HCT116 (cell line): ENCODE data around the gene HLCS. TPM values are rescaled to one million over a fixed set of nuclear protein-coding genes. Genes with fewer than 3 reads are reported as not detected.
A peak's percentile ranks its signal among the peaks of the same experiment; 100 is the strongest.

Source experiments
- ATAC-seq: fragments of 200-7000 bp; cut with Tn5 transposase; 2 replicates; pipeline ENCODE4 v1.9.1; 2020; ENCODE audit warnings: mild to moderate bottlenecking, moderate library complexity
- BruUV-seq: library from RNA; stranded (reverse); fragments of 400-500 nt; replicated peaks from 2 replicates; lab custom pipeline; 2021; lab: Mats Ljungman, UMichigan
- CTCF ChIA-PET: fragments of 300-600 bp; sonication (Branson Sonifier 250); formaldehyde crosslinking; loops from one replicate; lab custom pipeline; 2021; ENCODE audit warnings: antibody characterized with exemption; lab: Charles Lee
- POLR2A ChIA-PET: fragments of 300-600, 350-600 bp; sonication (Branson Sonifier 250); formaldehyde crosslinking; loops from one replicate; lab custom pipeline; 2021; ENCODE audit warnings: antibody characterized with exemption; lab: Charles Lee
- RAD21 ChIA-PET, 2 experiments: fragments of 300-600 bp; sonication (Branson Sonifier 250); formaldehyde crosslinking; loops; one replicate each; lab custom pipeline; 2023; ENCODE audit warnings: low total read pairs in 2 of 2; ENCODE audit not compliant: uncharacterized antibody in 2 of 2, unreplicated experiment in 2 of 2, low non-redundant PET in 1 of 2; lab: Charles Lee
- DNase-seq: peaks from one replicate; pipeline ENCODE4 v3.0.0-alpha.2; 2010; ENCODE audit warnings: low read depth, low spot score
- H2AFZ ChIP-seq: fragments of 200-600 bp; shearing (Covaris generic), sonication (generic); 2 replicates; pipeline ENCODE4 v1.6.1; 2017; ENCODE audit warnings: low read depth, mixed run types, mixed read lengths, antibody characterized with exemption, low read length; ENCODE audit not compliant: poor library complexity, severe bottlenecking
- H3K27ac ChIP-seq: 2 replicates; pipeline ENCODE4 v1.5.1; 2012; ENCODE audit warnings: low read depth, low read length
- H3K27me3 ChIP-seq: fragments of 200-600 bp; sonication (generic); 2 replicates; pipeline ENCODE4 v1.6.1; 2016; ENCODE audit warnings: mixed run types, low read length, mixed read lengths; ENCODE audit not compliant: insufficient read depth
- H3K36me3 ChIP-seq, 2 experiments: fragments of 200-500 bp in 1 of 2; fragments of 200-600 bp in 1 of 2; sonication (Bioruptor generic) in 1 of 2; sonication (generic) in 1 of 2; 2 replicates each; pipeline versions ENCODE4 v1.5.1 to v1.6.1; 2014 to 2016; ENCODE audit warnings: low read length in 2 of 2, inconsistent platforms in 1 of 2, mixed read lengths in 1 of 2, mixed run types in 1 of 2; ENCODE audit not compliant: insufficient read depth in 2 of 2, control insufficient read depth in 1 of 2
- H3K4me1 ChIP-seq, 2 experiments: fragments of 200-600 bp in 1 of 2; sonication (generic) in 1 of 2; 2 replicates each; pipeline versions ENCODE4 v1.5.1 to v1.6.1; 2012 to 2017; ENCODE audit warnings: low read length in 2 of 2, inconsistent platforms in 1 of 2, mild to moderate bottlenecking in 1 of 2, mixed read lengths in 1 of 2, mixed run types in 1 of 2, moderate library complexity in 1 of 2; ENCODE audit not compliant: insufficient read depth in 2 of 2, control insufficient read depth in 1 of 2
- H3K4me2 ChIP-seq: fragments of 200-600 bp; sonication (generic); 2 replicates; pipeline ENCODE4 v1.6.1; 2017; ENCODE audit warnings: mixed run types, low read length, mixed read lengths
- H3K4me3 ChIP-seq, 2 experiments: fragments of 200-600 bp in 1 of 2; sonication (generic) in 1 of 2; replicated peaks in 1 of 2; 2 replicates each; pipeline ENCODE4 v1.5.1; 2011 to 2016; ENCODE audit warnings: low read length in 2 of 2, control low read depth in 1 of 2, low read depth in 1 of 2, mild to moderate bottlenecking in 1 of 2, mixed read lengths in 1 of 2, mixed run types in 1 of 2
- H3K79me2 ChIP-seq: fragments of 200-600 bp; sonication (generic); 2 replicates; pipeline ENCODE4 v1.6.1; 2017; ENCODE audit warnings: mild to moderate bottlenecking, mixed run types, low read length, moderate library complexity, mixed read lengths; ENCODE audit not compliant: insufficient read depth
- H3K9ac ChIP-seq: fragments of 200-600 bp; sonication (generic); 2 replicates; pipeline ENCODE4 v1.6.1; 2016; ENCODE audit warnings: low read length, mixed read lengths
- H3K9me2 ChIP-seq: fragments of 200-600 bp; sonication (generic), shearing (Covaris generic); 2 replicates; pipeline ENCODE4 v1.6.1; 2017; ENCODE audit warnings: mixed run types, mild to moderate bottlenecking, moderate library complexity; ENCODE audit not compliant: insufficient read depth
- H3K9me3 ChIP-seq, 2 experiments: fragments of 200-500 bp in 1 of 2; fragments of 200-600 bp in 1 of 2; sonication (Bioruptor generic) in 1 of 2; sonication (generic) in 1 of 2; 2 replicates each; pipeline ENCODE4 v1.6.1; 2014 to 2017; ENCODE audit warnings: low read length in 2 of 2, mixed read lengths in 2 of 2, inconsistent platforms in 1 of 2, low read depth in 1 of 2, mild to moderate bottlenecking in 1 of 2, mixed run types in 1 of 2, moderate library complexity in 1 of 2; ENCODE audit not compliant: control insufficient read depth in 1 of 2, insufficient read depth in 1 of 2
- H4K20me1 ChIP-seq: fragments of 200-600 bp; sonication (generic), shearing (Covaris generic); 2 replicates; pipeline ENCODE4 v1.6.1; 2017; ENCODE audit warnings: mixed run types, mild to moderate bottlenecking, moderate library complexity; ENCODE audit not compliant: insufficient read depth
- ATF3 ChIP-seq: IDR thresholded peaks from 2 replicates; pipeline ENCODE4 v1.6.1; 2012
- CBX3 ChIP-seq: IDR thresholded peaks from 2 replicates; pipeline ENCODE4 v1.6.1; 2012; ENCODE audit warnings: low read depth
- CTCF ChIP-seq, 3 experiments: fragments of 200-600 bp in 1 of 3; sonication (generic) in 1 of 3; IDR thresholded peaks in 2 of 3; conservative IDR thresholded peaks in 1 of 3; 2 replicates each; pipeline ENCODE4 v1.5.1; 2012 to 2017; ENCODE audit warnings: low read depth in 2 of 3, low read length in 2 of 3, antibody characterized with exemption in 1 of 3, borderline replicate concordance in 1 of 3, control low read depth in 1 of 3, mild to moderate bottlenecking in 1 of 3, mixed read lengths in 1 of 3, mixed run types in 1 of 3, moderate library complexity in 1 of 3; ENCODE audit not compliant: insufficient read depth in 1 of 3
- ELF1 ChIP-seq: IDR thresholded peaks from 2 replicates; pipeline ENCODE4 v1.6.1; 2012; ENCODE audit warnings: low read depth, borderline replicate concordance
- RAD21 ChIP-seq: IDR thresholded peaks from 2 replicates; pipeline ENCODE4 v1.6.1; 2012; ENCODE audit warnings: low read depth, mild to moderate bottlenecking
- SRF ChIP-seq: IDR thresholded peaks from 2 replicates; pipeline ENCODE4 v1.6.1; 2012; ENCODE audit warnings: low read depth
- ZBTB33 ChIP-seq: IDR thresholded peaks from 2 replicates; pipeline ENCODE4 v1.6.1; 2011; ENCODE audit warnings: mild to moderate bottlenecking, low read length, moderate library complexity; ENCODE audit not compliant: insufficient replicate concordance; ENCODE audit errors: extremely low read depth
- ZNF274 ChIP-seq: fragments of 200-500 bp; sonication (Bioruptor generic); IDR thresholded peaks from 2 replicates; pipeline ENCODE4 v1.6.1; 2014; ENCODE audit warnings: mild to moderate bottlenecking, low read depth, low read length, inconsistent platforms
- intact Hi-C: fragments of 100-400 bp; cut with micrococcal nuclease; formaldehyde crosslinking; loops from 2 replicates; pipeline ENCODE4 v1.10.0; 2022
- total RNA-seq: library from RNA; stranded (reverse); gene quantifications from one replicate; pipeline ENCODE4 v1.2.1, GENCODE V29; 2021; ENCODE audit not compliant: unreplicated experiment

The HLCS gene
- total RNA-seq, 1 experiment from 2014 or later, result 18.5 TPM

- no peak for TF ChIP-seq ZNF274
These were observed 244.7 kb downstream of the HLCS start (continued) for GRCh38 chr21:36721817-36722216.

DNA sequence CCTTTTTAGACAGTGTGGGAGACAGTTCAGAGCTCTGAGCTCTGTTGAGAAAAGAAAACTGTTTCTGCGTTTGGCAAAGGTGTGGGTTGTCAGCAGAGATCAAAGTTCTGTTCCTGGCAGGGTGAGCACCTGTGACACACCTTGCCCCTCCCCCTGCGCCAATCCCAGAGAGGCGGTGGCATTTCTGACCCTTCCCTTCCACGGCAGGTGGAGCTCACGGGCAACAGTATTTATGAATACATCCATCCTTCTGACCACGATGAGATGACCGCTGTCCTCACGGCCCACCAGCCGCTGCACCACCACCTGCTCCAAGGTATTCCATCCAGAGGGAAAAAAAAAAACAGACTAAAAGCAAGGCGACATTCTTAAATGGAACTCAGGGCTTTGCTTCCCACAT lies 246.9 kb downstream of the HLCS start:
- TF ChIP-seq CTCF (IDR thresholded peaks at IDR 0.05 in 2 of 3, conservative IDR thresholded peaks at IDR 0.05 in 1 of 3; ENCODE audit: borderline replicate concordance in 1 of 3, insufficient read depth in 1 of 3, low read depth in 2 of 3, low read length in 2 of 3) (no peak), SRF (no peak), ATF3 (no peak), CBX3 (no peak), ZBTB33 (no peak), RAD21 (peak; percentile 25; the same call in 1 of the 2 replicates), ELF1 (no peak)
- TF ChIP-seq, all 23 proteins: peak for 1
- intact Hi-C loops, result no loop called here
- ChIA-PET RAD21 (no interaction called here), POLR2A (no interaction called here), CTCF (interaction anchor here (1.4 kb wide), 1 partner anchor 23 kb away, joined by 3 read pairs; no protein-coding TSS in a partner anchor)
- H3K9me2 ChIP-seq, result no peaks in the 10 kb centered on the region
- H3K27me3 ChIP-seq, result no peaks in the 10 kb centered on the region
- peaks cover 15 to 23% of the 10 kb centered on the region in 2 experiments for H3K4me1 ChIP-seq
- H3K9ac ChIP-seq, result peak overlapping the region; percentile 53
- no TSS peak for BruUV-seq
- H3K27ac ChIP-seq, result peak overlapping the region; percentile 61
- H3K9me3 ChIP-seq, result no peaks in the 10 kb centered on the region
- H3K79me2 ChIP-seq, result no peaks in the 10 kb centered on the region
- H3K36me3 ChIP-seq, result peaks cover 3 to 4% of the 10 kb centered on the region in 2 experiments; a peak in 1 of 4 replicates
- H3K4me2 ChIP-seq, result peak overlapping the region; percentile 54
- H3K4me3 ChIP-seq, result peak overlapping the region in 1 of 2 experiments; percentile 13; a peak in 1 of 4 replicates
- DNase-seq, result no peak
- no peaks in the 10 kb centered on the region for H4K20me1 ChIP-seq
- no peak overlapping the region for H2AFZ ChIP-seq
- peak; percentile 64 for ATAC-seq
